ENCODE results near the gene PAIP2. TPM values are rescaled to one million over a fixed set of nuclear protein-coding genes. Genes with fewer than 3 reads are reported as not detected.

The PAIP2 gene
- total RNA-seq, 2 donors from 2014 or later, result 67.6 to 75.4 TPM

- DNase-seq (ENCODE audit: low spot score), result peak; percentile 58
Measured at GRCh38 chr5:139387611-139388197, 46.0 kb downstream of the PAIP2 start.

DNA sequence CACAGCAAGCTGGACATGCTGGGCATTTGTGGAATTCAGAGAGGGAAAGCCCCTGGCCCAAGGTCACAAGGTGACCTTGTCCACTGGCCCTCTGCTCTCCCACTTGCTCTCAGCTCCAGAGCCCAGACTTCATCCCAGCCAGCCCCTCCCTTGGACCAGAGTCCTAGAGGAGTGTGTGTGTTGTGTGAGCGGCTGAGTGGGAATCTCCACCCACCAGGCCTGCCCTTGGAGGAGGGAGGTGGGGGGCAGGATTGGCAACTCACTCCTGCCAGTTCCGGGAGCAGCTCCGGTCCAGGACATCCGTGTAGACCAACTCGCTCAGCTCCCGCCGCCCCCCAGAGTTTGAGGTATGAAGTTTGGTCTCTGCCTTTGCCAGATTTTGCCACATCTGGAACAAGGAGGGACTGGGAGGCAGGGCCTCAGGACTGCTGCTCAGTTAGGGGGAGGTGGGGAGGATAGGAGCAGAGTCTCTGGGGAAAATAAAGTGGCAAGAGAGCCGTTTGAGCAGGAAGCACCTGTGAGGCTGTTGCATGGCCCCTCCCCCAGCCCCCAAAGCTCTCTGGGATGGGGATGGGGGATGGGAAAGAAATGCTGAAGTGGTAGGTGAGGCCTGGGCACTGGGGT lies 46.7 kb downstream of the PAIP2 start:
- peak; percentile 77 for DNase-seq (ENCODE audit: low spot score)
- intact Hi-C loops (cut with DNase I), result no loop called here

More at GRCh38 chr5:139387611-139388197, 46.0 kb downstream of the PAIP2 start:
- intact Hi-C loops (cut with DNase I), result no loop called here

- intact Hi-C loops (cut with DNase I), result no loop called here
- DNase-seq (ENCODE audit: low spot score), result peak; percentile 75
Measured at GRCh38 chr5:139389701-139390638, 48.3 kb downstream of the PAIP2 start, which contains the start of gene MZB1. TSS of gene MZB1 (minus strand) at chr5:139389913. CDS start at chr5:139389856, 57 bp downstream.

GRCh38 chr5:139390639-139391569 lies 49.2 kb downstream of the PAIP2 start:
- peak; percentile 62 for DNase-seq (ENCODE audit: low spot score)
- intact Hi-C loops (cut with DNase I), result no loop called here

DNA sequence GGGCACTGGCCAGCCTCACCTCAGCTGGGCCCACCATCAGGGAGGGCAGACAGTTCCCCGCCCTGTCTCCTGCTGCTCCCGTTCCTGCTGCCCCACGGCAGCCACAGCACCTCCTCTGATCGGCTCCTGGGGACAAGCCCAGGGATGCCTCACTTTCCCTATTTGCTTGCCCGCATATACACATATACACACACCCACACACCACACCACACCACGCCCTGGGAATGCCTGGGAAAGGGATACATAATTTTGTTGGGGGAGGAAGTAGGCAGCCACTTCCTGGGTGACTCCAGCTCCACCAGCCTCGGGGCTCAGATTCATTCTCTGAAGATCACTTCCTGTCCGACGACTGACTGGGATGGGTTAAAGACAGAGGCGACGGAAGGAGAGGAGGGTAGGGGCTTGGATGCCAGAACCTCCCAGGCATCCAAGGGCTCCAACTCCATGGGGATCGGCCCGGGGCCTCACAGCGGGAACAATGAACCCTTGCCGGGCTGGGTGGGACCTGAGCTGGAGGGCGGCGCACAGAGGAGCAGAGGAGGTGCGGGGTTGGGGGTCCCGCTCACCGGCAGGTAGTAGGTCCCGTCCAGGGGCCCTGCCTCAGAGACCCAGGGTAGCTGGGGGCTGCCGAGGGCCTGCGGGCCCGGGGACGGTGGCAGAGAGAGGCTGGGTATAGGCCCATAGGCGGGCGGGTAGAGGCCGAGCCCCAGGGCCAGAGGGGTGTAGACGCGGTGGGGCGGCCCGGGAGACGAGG lies 50.1 kb downstream of the PAIP2 start:
- intact Hi-C loops (cut with DNase I), result no loop called here
- peak; percentile 78 for DNase-seq (ENCODE audit: low spot score)

GRCh38 chr5:139392324-139392677 lies 50.6 kb downstream of the PAIP2 start:
- intact Hi-C loops (cut with DNase I), result no loop called here

DNA sequence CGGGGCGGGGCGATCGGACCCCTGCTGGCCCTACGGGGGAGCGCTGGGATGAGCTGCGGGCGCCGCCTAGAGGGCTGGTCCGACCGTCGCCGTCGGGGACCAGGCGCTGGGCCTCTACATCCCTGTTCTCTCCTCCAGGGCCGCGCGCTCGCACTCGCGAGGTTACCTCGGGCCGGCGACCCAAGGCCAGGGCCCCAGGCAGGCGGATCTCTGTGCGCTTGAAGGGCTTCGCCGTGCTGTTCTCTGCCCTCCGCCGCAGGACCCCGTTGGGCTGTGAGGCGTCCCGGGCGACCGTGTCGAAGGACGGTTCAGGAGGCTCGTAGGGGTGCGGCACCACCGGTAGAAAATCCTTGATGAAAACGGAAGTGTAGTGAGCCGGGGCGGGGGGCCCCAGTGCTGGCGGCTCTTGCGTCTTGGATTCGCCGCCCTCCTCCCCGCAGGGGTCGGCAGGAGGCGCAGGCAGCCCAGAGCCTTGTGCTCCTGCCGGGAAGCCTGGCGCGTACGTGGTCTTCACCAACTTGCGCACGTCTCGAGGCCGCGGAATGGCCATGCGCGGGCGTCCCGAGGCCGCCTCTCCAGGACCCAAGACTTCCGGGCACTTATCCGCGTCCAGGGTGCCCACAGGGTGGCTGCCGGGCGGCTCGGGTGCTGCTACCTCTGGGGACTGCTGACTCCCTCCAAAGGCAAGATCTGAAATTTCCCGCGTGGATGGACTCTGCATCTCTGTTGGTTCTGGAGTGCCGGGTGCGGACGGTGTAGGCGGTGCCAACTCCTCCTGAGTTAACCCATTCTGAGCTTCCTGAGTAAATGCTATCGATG lies 51.2 kb downstream of the PAIP2 start:
- intact Hi-C loops (cut with DNase I), result no loop called here
- DNase-seq (ENCODE audit: low spot score), result peak; percentile 89

More at GRCh38 chr5:139392324-139392677, 50.6 kb downstream of the PAIP2 start:
- DNase-seq (ENCODE audit: low spot score), result peak; percentile 82

DNA sequence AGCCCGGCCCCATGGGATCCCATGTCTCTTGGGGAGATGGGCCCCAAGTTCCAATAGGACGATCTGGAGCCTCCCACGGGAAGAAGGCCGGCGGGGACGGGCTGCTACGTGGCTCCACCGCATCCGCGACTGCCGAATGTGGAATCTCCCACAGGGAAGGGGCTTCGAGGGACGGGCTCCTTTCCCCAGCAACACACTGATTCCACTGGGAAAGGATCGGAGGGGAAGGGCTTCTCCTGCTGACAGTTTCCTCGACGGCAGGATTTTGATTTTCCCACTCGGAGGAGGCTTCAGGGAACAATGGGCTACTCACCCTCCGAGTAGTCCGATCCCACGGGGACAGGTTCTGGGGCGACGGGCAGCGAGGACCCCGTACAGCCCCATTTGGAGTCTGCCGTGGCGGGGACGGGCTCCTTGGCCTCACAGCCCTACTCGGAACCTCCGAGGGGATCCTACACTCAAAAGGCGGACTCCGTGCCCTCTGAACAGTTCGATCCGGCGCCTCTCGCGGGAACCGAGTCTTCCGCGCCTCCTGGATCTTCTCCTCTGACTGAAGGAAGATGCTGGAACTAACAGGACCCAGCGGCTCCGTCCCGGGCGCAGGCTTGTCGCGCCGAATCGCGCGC lies 52.0 kb downstream of the PAIP2 start:
- intact Hi-C loops (cut with DNase I), result no loop called here
- DNase-seq (ENCODE audit: low spot score), result no peak

DNA sequence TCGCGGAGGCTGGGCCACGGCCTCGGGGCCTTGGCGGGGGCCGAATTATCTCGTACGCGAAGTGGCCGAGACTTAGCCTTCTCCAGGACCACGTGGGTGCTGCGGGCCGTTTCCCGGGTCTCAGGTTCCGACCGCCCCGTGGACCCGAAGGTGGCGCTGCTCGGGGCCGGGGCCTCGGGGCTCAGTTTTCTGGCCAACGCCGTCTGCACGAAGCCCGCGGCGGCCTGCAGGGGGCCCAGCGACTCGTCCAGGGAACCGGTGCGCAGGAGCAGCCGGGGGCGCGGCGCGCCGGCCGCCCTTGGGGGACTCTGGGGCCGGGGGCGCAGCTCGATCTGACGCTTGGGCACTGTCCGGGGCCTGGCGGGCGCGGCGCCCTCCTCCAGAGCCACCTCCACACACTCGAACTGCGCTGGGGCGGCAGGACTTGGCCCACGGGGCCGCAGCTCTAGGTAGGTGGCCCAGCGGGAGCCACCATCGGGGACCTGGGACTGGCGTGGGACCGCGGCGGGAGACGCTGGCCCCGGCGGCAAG lies 52.5 kb downstream of the PAIP2 start:
- intact Hi-C loops (cut with DNase I), result no loop called here
- DNase-seq (ENCODE audit: low spot score), result no peak

- intact Hi-C loops (cut with DNase I), result no loop called here
- no peak for DNase-seq (ENCODE audit: low spot score)
Measured at GRCh38 chr5:139394654-139395566, 53.3 kb downstream of the PAIP2 start, which contains the start of gene PROB1. TSS of gene PROB1 (minus strand) at chr5:139395104. CDS start at chr5:139395081, 23 bp downstream.

DNA sequence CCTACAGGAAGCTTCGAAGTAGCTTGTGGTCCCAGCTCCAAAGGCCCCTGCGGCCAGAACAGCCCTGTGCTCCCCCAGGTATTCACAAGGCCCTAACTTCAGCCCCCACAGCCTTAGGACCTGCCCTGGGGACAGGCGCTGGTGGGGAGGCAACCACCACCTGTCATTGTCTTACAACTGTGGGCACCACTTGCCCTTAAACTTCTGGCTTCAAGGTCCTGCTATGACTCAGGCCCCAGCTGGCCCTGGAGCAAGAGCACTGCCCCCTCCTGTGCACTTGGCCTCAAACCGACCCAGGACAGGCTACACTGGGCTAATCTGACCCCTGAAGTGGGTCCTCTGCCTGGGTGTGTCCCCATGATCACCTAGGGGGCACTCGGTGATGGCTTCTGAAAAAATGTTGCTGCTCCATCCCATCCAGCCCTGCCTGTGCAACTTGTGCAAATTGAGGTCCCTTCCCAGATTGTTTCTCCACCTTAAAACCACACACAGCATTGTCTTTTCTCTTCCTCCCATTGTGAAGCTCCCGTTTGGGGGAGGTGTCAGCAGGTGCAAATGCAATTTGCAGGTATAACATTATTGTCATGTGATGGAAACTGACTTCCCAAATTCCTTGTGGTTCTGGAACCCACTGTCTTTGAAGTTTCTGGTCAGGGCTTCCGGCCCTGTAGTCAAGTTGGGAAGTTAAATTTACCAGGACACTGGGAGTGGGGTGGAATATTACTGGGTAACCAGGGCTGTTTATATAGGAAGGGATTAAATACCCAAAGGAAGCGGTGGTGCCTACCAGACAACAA lies 54.4 kb downstream of the PAIP2 start:
- DNase-seq (ENCODE audit: low spot score), result no peak
- intact Hi-C loops (cut with DNase I), result no loop called here

DNA sequence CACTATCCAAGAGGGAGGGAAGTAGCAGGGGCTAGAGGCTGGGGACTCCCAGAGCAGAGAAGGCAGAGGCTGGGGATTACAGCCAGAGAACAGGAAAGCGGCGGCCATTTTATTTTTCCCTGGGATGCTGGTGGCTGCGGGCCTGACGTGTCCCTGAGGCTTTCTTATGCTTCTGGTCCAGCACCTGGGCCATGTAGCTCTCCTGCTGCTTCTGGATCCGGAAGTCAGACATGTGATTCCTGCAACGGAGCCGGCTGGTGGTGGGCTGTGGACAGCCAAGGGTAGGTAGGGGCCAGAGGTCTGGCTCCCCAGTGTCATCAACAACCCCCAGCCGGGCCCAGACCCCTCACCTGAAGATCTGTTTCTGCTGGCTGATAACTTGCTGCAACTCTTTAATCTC lies 55.0 kb downstream of the PAIP2 start:
- DNase-seq (ENCODE audit: low spot score), result no peak
- intact Hi-C loops (cut with DNase I), result no loop called here

DNA sequence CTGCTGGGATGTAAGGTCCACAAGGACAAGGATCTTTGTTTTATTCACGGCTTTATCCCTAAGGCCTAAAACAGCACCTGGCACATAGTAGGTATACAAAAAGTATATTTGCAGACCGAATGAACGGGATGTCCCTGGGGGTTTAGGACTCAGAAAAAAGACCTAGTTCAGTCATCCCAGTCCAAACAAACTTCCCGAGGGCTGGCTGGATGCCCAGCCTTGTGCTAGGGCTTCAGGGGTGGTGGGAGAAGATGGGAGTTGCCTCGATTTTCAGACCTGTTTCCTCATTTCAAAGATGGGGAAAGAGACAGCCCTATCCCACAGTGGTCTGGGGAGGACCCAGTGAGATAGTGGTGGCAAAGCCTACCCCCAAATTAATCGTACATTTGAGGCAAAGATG lies 56.3 kb downstream of the PAIP2 start:
- intact Hi-C loops (cut with DNase I), result no loop called here
- DNase-seq (ENCODE audit: low spot score), result no peak

DNA sequence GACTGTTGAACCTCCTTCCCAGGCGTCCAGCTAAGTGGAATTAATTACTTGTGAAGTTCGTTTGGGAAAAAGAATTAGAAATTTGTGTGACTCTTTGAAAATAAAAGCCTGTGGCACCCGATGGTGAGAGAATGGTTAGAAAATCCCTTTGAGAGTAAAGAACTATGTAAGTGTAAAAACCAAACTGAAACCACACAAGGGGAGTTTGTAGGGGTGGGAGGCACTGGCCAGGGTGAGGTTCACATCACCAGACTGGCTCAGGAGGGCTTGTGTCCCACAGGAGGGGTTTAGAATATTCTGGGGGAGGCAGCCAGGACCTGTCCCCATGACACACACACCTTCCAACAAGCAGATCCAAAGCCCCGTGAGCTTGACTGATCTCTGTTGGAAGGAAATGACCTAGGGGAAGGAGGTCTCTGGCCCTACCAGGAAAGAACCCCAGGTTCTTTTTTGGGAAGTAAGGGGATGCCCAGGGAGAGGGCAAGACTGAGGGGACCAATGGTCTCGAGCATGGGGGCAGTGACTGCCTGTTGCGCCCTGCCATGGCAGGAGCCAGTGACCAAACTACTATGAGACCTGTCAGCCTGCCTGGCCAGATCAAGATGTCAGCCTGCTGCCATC lies 58.0 kb downstream of the PAIP2 start:
- no peak for DNase-seq (ENCODE audit: low spot score)
- intact Hi-C loops (cut with DNase I), result loop anchor here in 1 of 2 donors (10.0 kb wide), 1 partner anchor 1155 kb away; no protein-coding TSS in a partner anchor
